Skin epidermis (tissue), 12 donors: ENCODE results near the gene CLPSL2.
"Not testable (repeated sequence)": the region's sequence is repeated elsewhere in the genome, so short reads cannot be mapped to it uniquely, and the experiment has no call there.

Experiments used
- H3K27ac ChIP-seq, 21 experiments: fragments of 200-600 bp; sonication (generic) in 11 of 21; one replicate each; pipeline ENCODE4 v1.5.0; 2020; ENCODE audit warnings: mild to moderate bottlenecking in 3 of 21, inconsistent platforms in 2 of 21, moderate library complexity in 2 of 21
- H3K4me3 ChIP-seq, 7 experiments: fragments of 200-600 bp; sonication (generic) in 2 of 7; one replicate each; pipeline ENCODE4 v1.5.0; 2020; ENCODE audit warnings: inconsistent platforms in 2 of 7, mild to moderate bottlenecking in 2 of 7, moderate library complexity in 1 of 7

Gene CLPSL2

GRCh38 chr6:35776364-35777215 lies at the start of gene CLPSL2:
TSS of gene CLPSL2 (plus strand) at chr6:35776598. CDS start at chr6:35776619, 21 bp downstream.
- H3K4me3 ChIP-seq, result peak within 1 kb of the TSS; percentile 9 to 39 (median 30)
- no peak within 1 kb of the TSS for H3K27ac ChIP-seq

DNA sequence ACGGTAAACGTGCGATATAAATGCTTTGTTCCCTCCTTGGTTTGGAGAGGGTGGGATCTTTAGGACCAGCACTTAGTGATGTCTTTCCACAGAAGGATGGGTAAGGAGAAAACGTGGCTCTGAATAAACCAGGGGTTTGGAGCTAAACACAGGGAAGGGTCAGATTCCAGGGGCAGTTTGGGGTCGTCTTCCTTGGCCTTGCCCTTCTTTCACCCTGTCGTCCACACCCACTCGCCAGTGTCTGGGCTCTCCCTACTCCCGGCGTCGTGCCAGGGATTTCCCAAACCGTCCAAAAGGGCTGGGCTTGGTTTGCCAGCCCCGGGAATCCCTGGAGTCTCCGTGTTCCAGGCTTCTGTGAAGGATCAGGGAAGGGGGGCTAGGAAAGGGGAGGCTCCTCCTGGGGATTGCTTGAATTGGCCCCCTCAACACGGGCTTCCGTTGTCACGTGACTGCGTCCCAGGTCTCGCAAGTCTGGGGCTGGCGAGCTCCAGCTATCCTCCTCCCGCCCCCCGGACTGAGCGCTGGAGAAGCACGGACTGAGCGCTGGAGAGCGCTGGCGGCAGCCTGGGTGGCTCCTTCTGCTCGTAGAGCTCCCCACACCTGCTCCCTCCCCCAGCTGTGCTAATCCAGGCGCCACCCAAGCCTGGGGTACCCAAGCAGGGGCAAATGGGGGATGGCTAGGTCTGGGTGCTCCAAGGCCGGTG lies 49.0 kb upstream of the CLPSL2 start:
- H3K27ac ChIP-seq, result peak overlapping the region; percentile 82 to 100 (median 96)
- peak overlapping the region; percentile 29 to 45 (median 35) for H3K4me3 ChIP-seq

DNA sequence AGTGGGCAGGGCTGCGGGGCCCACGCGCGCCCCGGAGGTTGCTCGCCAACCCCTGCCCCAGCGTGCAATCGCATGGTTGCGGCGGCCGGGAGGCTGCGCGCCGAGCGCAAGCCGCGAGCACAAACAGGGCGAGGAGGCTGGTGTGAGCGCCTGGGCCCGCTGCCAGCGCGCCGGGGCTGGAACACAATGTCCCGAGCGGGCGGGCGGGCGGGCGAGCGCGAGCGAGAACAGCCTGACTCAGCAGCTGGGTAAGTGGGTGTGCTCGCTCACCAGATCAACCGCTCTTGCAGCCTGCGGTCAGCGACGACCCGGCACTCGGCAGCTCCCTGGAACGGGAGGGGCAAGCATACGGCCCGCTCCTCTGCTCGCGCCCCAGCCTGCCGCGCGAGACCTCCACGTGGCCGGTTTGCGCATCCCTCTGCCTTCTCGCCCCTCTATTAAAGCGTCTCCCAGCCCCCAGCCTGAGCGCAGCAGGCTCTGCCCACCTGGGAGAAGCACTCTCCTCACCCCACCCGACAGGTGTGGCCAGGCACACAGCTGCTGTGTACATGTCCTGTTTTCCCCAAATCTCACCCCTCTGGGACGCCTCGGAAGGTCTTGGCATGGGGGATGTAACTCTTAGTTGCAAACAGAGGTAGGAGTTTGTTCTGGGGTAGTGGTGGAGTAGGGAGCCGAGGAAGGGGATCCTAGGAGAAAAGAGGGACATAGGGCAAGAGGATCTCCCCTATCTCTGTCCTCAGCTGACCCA lies 48.3 kb upstream of the CLPSL2 start:
- Histone ChIP-seq H3K27ac (peak overlapping the region; percentile 82 to 100 (median 96)), H3K4me3 (peak overlapping the region; percentile 29 to 45 (median 35))

DNA sequence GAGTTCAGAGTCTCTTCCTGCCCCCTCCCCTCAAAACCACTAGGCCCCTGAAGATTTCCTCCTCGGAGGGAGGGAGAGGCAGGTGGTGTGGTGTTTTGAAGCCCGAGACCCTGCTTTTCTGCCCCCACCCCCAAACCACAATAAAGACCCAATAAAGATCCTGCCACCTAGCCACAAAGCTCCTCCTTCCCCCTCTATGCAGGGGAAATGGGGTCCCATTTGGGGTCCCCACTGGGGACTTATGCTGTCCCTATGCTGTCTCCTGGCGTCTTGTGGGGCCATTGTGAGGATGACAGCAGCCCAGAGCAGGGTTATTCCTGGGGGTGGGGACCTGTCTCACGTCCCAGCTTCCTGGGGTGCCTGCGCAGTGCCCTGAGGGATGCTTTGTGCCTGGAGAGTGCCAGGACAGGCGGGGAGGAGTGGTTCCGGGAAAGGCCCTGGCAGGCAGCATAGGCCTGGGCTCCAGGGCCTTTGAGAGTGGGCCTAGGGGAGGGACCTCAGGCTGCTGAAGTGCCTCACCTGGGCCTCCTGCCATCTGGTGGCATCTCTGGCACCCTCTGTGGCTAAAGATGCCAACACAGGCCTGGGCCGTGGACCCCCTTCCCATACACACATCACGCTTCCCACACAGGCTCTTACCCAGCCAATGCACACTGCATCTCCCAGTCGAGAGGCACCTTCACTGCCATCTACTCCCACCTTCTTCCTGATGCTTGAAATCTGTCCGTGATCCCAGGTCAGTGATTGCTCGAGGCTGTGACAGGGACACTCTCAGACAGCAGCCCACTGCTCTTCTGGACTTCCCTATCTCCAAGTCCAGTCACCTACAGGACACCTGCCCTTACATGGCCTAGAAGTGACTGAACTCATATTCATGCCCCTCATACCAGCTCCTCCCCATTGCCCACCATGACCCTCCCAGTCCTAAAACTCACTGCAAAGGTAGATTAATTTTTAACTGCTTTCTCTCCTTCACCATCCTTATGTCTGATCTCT lies 47.4 kb upstream of the CLPSL2 start:
- H3K27ac ChIP-seq, result peak overlapping the region; percentile 23 to 100 (median 96)
- H3K4me3 ChIP-seq, result peak overlapping the region in 2 of 7 experiments; percentile 43 to 45

- H3K4me3 ChIP-seq, result no peak overlapping the region
- H3K27ac ChIP-seq, result peak overlapping the region in 20 of 21 experiments; percentile 23 to 100 (median 96)
Measured at GRCh38 chr6:35729722-35730121, 46.7 kb upstream of the CLPSL2 start.

- Histone ChIP-seq H3K4me3 (peak overlapping the region; percentile 48 to 79 (median 69)), H3K27ac (peak overlapping the region in 20 of 21 experiments; percentile 85 to 100 (median 96))
Measured at GRCh38 chr6:35730745-35731413, 45.5 kb upstream of the CLPSL2 start.

DNA sequence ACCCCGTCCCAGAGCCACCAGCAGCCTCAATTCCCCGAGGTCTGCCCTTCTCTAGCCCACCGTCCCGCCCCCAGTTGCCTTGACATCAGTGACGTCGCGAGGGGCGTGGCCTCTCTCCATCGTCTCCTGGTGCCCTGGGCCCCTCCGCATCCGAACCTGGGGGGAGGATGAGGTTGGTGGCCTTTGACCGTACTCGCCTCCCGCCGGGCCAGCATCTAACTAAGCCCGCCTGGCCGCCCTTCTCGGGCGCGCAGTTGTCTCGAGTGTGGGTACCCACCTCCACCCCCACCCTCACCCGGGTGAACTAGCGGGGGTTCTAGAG lies 45.0 kb upstream of the CLPSL2 start:
- H3K4me3 ChIP-seq, result peak overlapping the region; percentile 48 to 79 (median 69)
- H3K27ac ChIP-seq, result peak overlapping the region; percentile 85 to 100 (median 96)

DNA sequence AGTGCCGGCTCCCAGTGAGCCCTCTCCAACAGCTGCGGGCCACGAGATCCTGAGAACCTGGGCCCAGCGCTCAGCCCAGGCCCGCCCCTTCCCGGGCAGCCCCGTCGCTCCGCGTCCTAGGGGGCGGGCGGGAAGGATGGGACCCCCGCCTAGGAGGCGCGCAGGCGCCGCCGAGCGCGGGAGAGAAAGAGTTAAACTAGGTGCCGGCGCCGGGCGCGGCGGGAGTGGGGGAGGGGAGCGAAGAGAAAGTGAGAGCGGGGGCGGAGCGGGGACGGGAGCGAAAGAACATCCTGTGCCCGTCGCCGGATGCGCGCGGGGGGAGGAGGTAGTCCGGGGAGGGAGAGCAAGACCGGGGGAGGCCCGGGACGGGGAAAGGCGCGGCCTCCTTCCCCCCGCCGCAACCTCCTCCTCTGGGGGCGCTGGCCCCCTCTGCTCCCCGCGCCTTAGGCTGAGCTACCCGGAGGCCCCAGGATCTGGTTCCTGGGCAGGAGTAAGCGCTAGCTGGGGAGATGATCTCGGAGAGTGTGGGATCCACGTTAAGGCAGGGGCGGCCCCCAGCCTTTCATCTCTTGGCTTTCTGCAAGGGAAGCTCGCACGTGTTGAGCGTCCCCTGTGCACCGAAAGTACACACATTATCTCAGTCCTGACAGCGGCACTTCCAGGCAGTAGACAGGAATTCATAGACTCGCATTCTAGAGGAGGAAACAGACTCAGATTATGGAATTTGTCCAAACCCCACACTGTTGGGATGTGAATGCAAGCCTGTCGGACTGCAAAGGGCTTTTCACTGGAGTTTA lies 44.5 kb upstream of the CLPSL2 start:
- peak overlapping the region; percentile 48 to 79 (median 69) for H3K4me3 ChIP-seq

DNA sequence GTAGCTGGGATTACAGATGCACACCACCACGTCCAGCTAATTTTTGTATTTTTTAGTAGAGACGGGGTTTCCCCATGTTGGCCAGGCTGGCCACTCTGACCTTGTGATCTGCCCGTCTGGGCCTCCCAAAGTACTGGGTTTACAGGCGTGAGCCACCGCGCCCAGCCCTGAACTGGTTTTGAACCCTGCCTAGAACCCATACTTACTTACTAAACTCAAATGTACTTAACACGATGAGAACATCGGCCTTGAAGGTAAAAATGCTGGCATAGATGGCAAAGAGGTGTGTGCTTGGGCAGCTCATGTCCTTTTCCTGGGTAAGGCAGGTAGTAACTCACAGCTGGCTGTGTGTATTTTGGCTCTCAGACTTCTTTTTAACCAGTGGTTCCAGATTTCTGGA lies 42.8 kb upstream of the CLPSL2 start:
- Histone ChIP-seq H3K27ac (peak overlapping the region in 7 of 21 experiments; percentile 5 to 100 (median 93)), H3K4me3 (no peak overlapping the region)

More for the DNA sequence above, 44.5 kb upstream of the CLPSL2 start:
- H3K27ac ChIP-seq, result peak overlapping the region; percentile 85 to 100 (median 96)

GRCh38 chr6:35734319-35734718 lies 42.1 kb upstream of the CLPSL2 start:
- peak overlapping the region in 5 of 21 experiments; percentile 5 to 41 (median 13) for H3K27ac ChIP-seq
- not testable (repeated sequence) for H3K4me3 ChIP-seq

DNA sequence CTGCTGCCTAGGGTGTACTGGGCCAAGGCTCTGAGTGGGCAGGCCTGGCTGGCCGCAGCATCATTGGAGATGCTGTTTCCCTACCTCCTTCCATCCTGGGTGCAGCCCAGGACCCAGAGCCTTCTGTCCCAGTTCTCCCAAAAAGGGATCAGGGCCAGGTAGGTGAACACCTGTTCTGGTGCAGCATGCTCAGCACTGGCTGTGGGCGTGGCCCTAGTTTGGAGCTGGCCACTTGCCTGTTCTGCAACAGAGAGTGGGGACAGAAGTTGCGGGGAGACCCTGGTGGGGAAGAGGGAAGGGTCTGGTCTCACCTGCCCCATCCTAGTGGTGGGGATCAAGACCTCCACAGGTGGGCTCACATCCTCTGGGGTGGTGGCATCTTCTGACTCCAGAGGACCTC lies 40.9 kb upstream of the CLPSL2 start:
- Histone ChIP-seq H3K27ac (peak overlapping the region in 2 of 21 experiments; percentile 38 to 41), H3K4me3 (no peak overlapping the region)

- peak overlapping the region in 3 of 21 experiments; percentile 4 to 41 (median 38) for H3K27ac ChIP-seq
Measured at GRCh38 chr6:35736253-35736894, 40.0 kb upstream of the CLPSL2 start.

GRCh38 chr6:35736982-35737412 lies 39.4 kb upstream of the CLPSL2 start, which contains the start of gene ARMC12:
TSS of gene ARMC12 (plus strand) at chr6:35737032. CDS start at chr6:35737109, 77 bp downstream.
- Histone ChIP-seq H3K4me3 (no peak within 1 kb of the TSS), H3K27ac (peak within 1 kb of the TSS in 4 of 21 experiments; percentile 4 to 41 (median 27))

More at GRCh38 chr6:35736253-35736894, 40.0 kb upstream of the CLPSL2 start:
- no peak overlapping the region for H3K4me3 ChIP-seq

- H3K27ac ChIP-seq, result peak overlapping the region in 1 of 21 experiments; percentile 16
- H3K4me3 ChIP-seq, result no peak overlapping the region
Measured at GRCh38 chr6:35737413-35738211, 38.8 kb upstream of the CLPSL2 start.

DNA sequence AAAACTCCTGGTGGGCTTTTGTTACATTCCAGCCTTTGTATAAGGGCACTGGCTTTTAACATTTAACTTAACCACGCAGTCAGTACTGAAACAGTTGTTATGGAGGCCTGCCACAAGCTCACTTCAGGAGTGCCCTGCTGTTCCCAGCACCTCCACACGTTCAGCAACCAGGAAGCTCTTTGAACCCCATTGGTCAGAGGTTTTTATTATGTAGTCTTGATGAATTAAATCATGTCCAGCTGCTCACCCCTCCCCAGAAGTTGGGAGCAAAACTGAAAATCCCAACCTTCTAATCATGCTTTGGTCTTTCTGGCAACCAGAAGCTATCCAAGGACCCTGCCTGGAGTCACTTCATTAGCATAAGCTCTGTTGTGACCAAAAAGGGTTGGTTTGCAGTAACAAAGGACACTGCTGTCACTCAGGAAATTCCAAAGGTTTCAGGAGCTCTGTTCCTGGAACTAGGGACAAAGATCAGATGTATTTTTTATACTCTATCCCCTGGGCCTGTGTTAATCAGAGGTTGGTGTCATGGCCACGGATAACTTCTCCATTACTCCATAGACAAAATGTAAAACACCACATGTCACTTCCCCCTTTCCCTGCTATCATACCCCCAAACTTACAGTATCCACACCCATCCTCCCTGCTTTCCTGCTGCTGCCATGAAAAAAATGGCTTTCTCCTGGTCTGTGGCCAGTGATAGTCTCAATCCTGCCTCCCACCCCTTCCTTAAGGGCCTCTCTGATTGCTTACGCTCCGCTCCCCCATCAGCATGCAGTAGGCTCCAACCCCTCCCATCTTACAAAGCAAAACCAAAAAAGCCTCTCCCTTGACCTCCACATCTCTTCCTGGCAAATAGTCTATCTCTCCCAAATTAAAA lies 36.5 kb upstream of the CLPSL2 start:
- H3K27ac ChIP-seq, result no peak overlapping the region
- H3K4me3 ChIP-seq, result no peak overlapping the region
